Sigmoid colon (tissue), 4 donors: Measurements from ENCODE around the gene COBL.

Experiments
- CTCF ChIP-seq, 4 experiments: fragments of 450-650 bp in 3 of 4; fragments of 200-600 bp in 1 of 4; IDR thresholded peaks; one replicate each; pipeline ENCODE4 v1.5.1; 2016 to 2019; ENCODE audit warnings: antibody characterized with exemption in 4 of 4, mild to moderate bottlenecking in 3 of 4, moderate library complexity in 2 of 4
- POLR2AphosphoS5 ChIP-seq, 4 donors: sonication (generic); formaldehyde crosslinking; IDR thresholded peaks; one replicate each; pipeline ENCODE4 v1.6.1; 2017; ENCODE audit warnings: antibody characterized with exemption in 4 of 4

GRCh38 chr7:51111241-51111940 is 205.2 kb downstream of the COBL start:
- TF ChIP-seq CTCF (IDR thresholded peaks at IDR 0.05): no peak
- TF ChIP-seq POLR2AphosphoS5 (IDR thresholded peaks at IDR 0.05): no peak
